ENCODE data around the gene RHNO1.

GRCh38 chr12:2853626-2854025 is 23.4 kb upstream of the RHNO1 start:
- no peak for TF ChIP-seq POLR2A (IDR thresholded peaks at IDR 0.05; ENCODE audit: low read length)
- no peak for TF ChIP-seq GATA1 (IDR thresholded peaks at IDR 0.05; ENCODE audit: low read depth, low read length)

Data from erythroblast (primary cell).